ENCODE measurements around the gene GPX6.
"Not testable (repeated sequence)": the region's sequence is repeated elsewhere in the genome, so short reads cannot be mapped to it uniquely, and the experiment has no call there.

GPX6 gene, protein sequence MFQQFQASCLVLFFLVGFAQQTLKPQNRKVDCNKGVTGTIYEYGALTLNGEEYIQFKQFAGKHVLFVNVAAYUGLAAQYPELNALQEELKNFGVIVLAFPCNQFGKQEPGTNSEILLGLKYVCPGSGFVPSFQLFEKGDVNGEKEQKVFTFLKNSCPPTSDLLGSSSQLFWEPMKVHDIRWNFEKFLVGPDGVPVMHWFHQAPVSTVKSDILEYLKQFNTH

DNA sequence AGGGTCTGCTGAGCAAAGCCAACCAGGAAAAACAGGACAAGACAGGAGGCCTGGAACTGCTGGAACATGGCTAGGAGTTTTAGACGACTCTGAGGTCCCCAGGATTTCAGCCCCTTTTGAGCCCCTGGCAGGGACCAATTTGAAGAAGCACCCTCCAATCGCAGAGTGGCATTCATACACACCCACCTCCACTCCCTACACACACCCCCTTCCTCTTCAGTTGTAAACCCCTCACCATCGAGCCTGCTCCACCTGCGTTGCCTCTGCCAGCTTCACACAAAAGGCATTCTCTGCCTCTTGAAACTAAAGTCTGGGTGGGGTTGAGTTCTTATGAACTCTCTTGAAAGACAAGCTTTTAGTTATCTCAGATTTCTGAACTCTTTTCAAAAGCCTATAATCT is at the start of gene GPX6:
GPX6 (minus strand) TSS at position 118 of the 400 bp plus-strand sequence; CDS start at position 68, 50 bp downstream.
- no peak for DNase-seq

GRCh38 chr6:28563430-28564095 is 48.0 kb upstream of the GPX6 start:
- no peak for DNase-seq

DNA sequence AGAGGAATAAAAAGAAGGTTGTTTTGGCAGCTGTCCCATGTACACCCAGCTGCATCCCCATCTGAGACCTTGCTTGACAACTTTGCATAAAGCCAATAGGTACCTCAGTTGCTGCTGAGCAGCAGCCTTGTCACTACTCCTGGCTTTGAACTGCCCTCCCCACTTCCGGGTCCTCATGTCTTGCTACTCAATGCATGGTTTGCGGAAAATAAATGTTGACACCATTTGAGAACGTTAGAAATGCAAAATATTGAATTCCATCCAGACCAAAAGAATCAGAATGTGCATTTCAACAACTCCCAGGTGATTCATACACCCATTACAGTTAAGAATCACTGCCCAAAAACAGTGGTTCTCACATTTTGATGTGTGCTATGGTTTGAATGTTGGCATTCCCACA is 43.0 kb upstream of the GPX6 start:
- no peak for DNase-seq

GRCh38 chr6:28555136-28555535 is 39.5 kb upstream of the GPX6 start:
- DNase-seq, result no peak

DNA sequence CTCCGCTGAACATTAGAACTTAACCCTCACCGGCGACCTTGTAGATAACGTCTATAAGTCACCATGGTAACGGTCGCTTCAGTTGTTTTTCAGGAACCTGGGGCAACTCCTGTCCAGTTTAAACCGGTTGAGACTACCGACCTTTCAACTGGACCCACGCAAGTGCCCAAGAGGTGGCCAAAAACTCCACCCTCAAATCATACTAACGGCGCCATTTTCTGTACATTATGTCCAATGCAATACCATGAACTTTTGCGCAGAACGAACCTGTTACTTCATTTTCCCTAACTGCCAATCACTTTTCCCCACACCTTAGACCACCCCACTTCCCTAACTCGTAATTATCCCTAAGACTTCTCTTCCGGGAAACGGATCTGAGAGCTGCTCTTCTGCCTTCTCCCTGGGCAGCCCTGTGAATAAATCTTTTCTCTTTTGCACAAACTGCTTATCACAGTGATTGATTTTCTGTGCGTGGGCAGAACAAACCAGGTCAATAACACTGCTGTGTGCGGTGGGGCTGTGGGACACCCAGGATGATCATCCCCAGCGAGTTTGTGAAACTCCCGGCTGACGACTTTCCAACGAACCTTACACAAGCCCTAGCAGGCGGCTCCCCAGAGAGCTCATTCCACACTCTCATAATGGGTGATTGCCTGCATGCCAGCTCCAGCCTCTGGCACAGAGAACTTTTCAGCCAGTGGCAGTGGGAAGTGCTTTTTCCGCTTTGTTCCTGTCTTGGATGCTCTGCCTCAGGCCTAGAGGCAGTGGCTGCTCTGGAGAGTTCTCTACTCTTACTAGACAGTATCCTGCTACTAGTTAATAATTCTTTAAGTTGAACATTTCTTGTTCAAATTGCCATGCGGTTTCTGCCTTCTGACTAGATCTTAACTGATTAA is 38.6 kb upstream of the GPX6 start:
- DNase-seq, result no peak

GRCh38 chr6:28553384-28553985 is 37.9 kb upstream of the GPX6 start:
- DNase-seq, result no peak

- no peak for DNase-seq
These were observed 36.5 kb upstream of the GPX6 start for GRCh38 chr6:28551891-28552666.

- not testable (repeated sequence) for DNase-seq
These were observed 31.4 kb upstream of the GPX6 start for GRCh38 chr6:28547003-28547402.

DNA sequence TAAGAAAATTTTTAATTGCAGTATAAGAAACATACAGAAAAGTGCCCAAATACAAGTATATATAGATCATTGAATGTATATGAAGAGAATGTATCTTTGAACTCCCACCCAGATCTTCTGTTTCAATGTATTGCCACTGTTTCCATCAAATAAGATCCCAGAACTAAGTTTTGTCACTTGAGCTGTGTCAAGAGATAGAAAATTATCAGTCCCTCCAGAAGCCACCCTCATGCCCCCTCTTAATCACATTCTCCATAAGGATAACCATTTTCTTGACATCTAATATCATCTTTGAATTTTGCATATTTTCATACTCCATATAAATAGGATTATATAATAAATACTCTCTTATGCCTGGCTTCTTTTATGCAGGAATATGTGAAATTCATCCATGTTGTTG is 30.4 kb upstream of the GPX6 start:
- no peak for DNase-seq

GRCh38 chr6:28543651-28544610 is 28.3 kb upstream of the GPX6 start:
- peak; percentile 45 for DNase-seq

DNA sequence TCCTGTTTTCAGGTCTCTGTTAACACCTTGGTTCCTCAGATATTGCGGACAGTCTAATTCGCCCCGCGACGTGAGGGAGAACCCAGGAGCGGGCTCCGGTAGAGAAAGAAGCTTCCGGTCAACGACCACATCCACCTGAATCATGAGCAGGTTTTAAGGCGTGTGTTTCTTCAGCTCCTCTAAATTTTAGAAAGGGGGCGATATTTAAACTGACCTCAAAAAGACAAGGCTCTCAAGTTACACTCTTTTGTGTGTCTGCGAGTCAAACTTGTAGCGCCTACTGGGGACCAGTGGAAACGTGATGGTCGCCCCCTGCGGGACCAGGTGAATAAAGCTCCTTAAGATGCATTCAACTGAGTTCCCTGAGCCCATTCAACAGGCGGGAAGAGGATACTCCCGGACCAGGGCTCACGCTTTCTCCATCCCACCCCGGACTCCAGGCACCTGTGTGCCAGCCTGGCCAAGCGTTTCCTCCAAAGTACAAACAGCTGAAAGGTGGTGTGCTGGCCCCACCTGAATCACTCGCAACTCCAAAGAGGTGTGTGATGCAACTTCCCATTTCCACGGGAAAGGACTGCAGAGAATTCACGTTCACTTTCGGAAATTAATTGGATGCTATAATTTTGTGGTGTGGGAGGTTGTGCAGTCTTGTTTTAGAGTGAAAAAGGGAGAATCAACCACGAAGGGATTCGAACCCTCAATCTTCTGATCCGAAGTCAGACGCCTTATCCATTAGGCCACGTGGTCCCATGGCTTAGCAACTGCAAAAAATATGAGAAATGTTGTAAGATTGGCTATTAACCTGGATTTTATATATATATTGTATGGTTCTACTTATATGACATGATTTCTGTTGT is 27.1 kb upstream of the GPX6 start:
- DNase-seq, result peak; percentile 68

GRCh38 chr6:28541996-28542395 is 26.4 kb upstream of the GPX6 start:
- no peak for DNase-seq

DNA sequence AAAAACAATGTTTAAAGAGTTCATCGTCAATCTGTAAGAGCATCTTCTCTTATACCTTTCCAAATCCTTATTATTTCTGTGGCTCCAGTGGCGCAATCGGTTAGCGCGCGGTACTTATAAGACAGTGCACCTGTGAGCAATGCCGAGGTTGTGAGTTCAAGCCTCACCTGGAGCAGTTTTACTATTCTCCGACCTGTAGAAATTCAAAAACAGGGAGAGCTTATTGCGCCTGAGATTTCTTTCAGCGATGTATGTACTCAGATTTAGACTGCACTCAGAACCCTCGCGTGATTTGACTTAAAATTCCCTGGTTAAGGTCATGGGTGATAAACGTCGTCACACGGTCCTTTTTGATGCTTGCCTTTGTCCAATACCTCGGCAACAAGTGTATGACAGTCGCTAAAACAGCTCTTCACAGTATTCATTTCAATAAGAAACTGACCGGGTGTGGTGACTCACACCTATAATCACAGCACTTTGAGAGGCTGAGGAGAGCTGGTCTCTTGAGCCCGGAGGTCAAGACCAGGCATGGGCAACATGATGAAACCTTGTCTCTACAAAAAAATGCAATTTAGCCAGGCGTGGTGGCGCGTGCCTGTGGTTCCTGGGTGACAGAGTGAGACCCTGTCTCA is 22.0 kb upstream of the GPX6 start:
- DNase-seq, result peak; percentile 31

- DNase-seq, result no peak
These were observed 21.5 kb upstream of the GPX6 start for GRCh38 chr6:28537065-28537464.

GRCh38 chr6:28534875-28535274 is 19.3 kb upstream of the GPX6 start:
- DNase-seq, result no peak

DNA sequence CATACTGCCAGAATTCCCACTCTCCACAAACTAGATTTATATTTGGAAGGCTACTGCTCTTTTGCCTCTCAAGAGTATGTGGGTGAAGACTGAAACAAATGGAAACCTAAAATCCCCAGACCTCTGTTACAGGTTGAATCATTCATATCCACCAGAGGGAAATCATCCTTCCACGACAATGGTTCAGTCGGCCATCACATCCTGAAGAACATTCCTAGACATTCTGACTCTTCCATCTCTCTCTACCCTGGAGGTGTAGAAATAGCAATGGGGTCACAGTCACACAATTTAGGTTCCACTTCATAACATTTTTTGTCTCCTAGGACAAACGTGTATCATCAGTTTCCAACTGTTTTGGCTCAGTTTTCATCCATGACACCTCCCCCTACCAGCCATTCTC is 18.7 kb upstream of the GPX6 start:
- no peak for DNase-seq

GRCh38 chr6:28531479-28532128 is 16.0 kb upstream of the GPX6 start:
- DNase-seq, result no peak

- DNase-seq, result no peak
These were observed 15.2 kb upstream of the GPX6 start for GRCh38 chr6:28530777-28531176.

- DNase-seq, result no peak
These were observed 10.0 kb upstream of the GPX6 start, which contains the start of gene GPX5 for GRCh38 chr6:28525496-28526039. TSS of gene GPX5 (plus strand) at chr6:28525881. CDS start at chr6:28526014, 133 bp downstream.

Measured in activated naive CD4-positive, alpha-beta T cell treated with anti-CD3 and anti-CD28 coated beads, Interleukin-2, amount 50 U/mL, for 16 hours (primary cell).